Endothelial cell of umbilical vein (primary cell): ENCODE measurements around the gene BNC2.

Experiments used
- EZH2 ChIP-seq: IDR thresholded peaks from 2 replicates; pipeline ENCODE4 v1.6.1; 2012; ENCODE audit warnings: borderline replicate concordance, low read depth, mild to moderate bottlenecking, moderate library complexity, low read length, inconsistent platforms; ENCODE audit not compliant: severe bottlenecking
- JUN ChIP-seq: IDR thresholded peaks from 2 replicates; pipeline ENCODE4 v1.6.1; 2011; ENCODE audit warnings: borderline replicate concordance, low read depth; ENCODE audit not compliant: insufficient read length, insufficient read depth
- MYC ChIP-seq: IDR thresholded peaks from one replicate; pipeline ENCODE4 v1.6.1; 2011; ENCODE audit warnings: mild to moderate bottlenecking, low read depth, low read length
- POLR2A ChIP-seq: IDR thresholded peaks from 2 replicates; pipeline ENCODE4 v1.6.1; 2012; ENCODE audit warnings: low read depth, mild to moderate bottlenecking, control low read depth, low read length
- POLR2AphosphoS5 ChIP-seq: IDR thresholded peaks from 2 replicates; pipeline ENCODE4 v1.6.1; 2012; ENCODE audit warnings: low read depth, mild to moderate bottlenecking, control low read depth, low read length, moderate library complexity; ENCODE audit not compliant: insufficient read depth
- TF ChIP-seq, protein P1 (sequence below), 2 donors: IDR thresholded peaks; 1 replicate in 1 of 2; 2 replicates in 1 of 2; pipeline ENCODE4 v1.5.1; 2011; ENCODE audit warnings: low read length in 2 of 2, mild to moderate bottlenecking in 2 of 2, moderate library complexity in 2 of 2, control low read depth in 1 of 2, inconsistent platforms in 1 of 2, low read depth in 1 of 2; ENCODE audit not compliant: insufficient read depth in 1 of 2; ENCODE audit errors: extremely low read depth in 1 of 2
- TF ChIP-seq, protein P2 (sequence below): IDR thresholded peaks from 2 replicates; pipeline ENCODE4 v1.6.1; 2011; ENCODE audit not compliant: insufficient read depth, insufficient read length

DNA sequence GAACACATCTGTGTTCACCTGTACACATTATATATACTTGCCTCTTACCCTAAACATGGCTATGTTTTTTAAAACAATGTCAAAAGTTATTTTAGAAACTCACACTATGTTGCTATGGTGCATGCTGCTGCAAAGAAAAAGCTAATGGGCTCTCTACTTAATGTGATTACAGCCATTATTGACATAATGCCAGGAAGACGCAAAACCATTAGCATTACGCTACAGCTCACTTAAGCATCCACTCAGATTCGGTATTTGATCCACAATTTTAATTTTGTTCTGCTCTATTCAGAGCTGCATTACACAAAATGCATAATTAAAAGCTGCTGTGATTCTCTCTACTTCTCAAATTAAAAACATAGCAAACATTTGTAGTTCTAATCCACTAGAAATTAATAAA is 395.2 kb downstream of the BNC2 start:
- no peak for TF ChIP-seq POLR2AphosphoS5
- TF ChIP-seq, protein P1, sequence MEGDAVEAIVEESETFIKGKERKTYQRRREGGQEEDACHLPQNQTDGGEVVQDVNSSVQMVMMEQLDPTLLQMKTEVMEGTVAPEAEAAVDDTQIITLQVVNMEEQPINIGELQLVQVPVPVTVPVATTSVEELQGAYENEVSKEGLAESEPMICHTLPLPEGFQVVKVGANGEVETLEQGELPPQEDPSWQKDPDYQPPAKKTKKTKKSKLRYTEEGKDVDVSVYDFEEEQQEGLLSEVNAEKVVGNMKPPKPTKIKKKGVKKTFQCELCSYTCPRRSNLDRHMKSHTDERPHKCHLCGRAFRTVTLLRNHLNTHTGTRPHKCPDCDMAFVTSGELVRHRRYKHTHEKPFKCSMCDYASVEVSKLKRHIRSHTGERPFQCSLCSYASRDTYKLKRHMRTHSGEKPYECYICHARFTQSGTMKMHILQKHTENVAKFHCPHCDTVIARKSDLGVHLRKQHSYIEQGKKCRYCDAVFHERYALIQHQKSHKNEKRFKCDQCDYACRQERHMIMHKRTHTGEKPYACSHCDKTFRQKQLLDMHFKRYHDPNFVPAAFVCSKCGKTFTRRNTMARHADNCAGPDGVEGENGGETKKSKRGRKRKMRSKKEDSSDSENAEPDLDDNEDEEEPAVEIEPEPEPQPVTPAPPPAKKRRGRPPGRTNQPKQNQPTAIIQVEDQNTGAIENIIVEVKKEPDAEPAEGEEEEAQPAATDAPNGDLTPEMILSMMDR (IDR thresholded peaks at IDR 0.05; ENCODE audit: extremely low read depth in 1 of 2, insufficient read depth in 1 of 2, low read depth in 1 of 2, low read length in 2 of 2): no peak
- TF ChIP-seq POLR2A: no peak
- TF ChIP-seq, protein P2, sequence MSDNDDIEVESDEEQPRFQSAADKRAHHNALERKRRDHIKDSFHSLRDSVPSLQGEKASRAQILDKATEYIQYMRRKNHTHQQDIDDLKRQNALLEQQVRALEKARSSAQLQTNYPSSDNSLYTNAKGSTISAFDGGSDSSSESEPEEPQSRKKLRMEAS: no peak
- no peak for TF ChIP-seq MYC
- no peak for TF ChIP-seq JUN
- TF ChIP-seq EZH2: no peak
